H7 (cell line): ENCODE measurements around the gene CNIH3. TPM values are rescaled to one million over a fixed set of nuclear protein-coding genes. Genes with fewer than 3 reads are reported as not detected.

ENCODE experiments used
- DNase-seq: peaks from one replicate; pipeline ENCODE4 v3.0.0; 2012
- H3K27me3 ChIP-seq: 2 replicates; pipeline ENCODE4 v1.6.0; 2011; ENCODE audit warnings: mild to moderate bottlenecking, low read length; ENCODE audit not compliant: control insufficient read depth, insufficient read depth
- H3K36me3 ChIP-seq: replicated peaks from 2 replicates; pipeline ENCODE4 v1.5.1; 2011; ENCODE audit warnings: low read length; ENCODE audit not compliant: control insufficient read depth, insufficient read depth
- H3K4me3 ChIP-seq: 2 replicates; pipeline ENCODE4 v1.5.1; 2011; ENCODE audit warnings: low read depth, mild to moderate bottlenecking, control low read depth, low read length, moderate library complexity; ENCODE audit not compliant: insufficient read depth
- total RNA-seq: library from RNA; depleted of rRNA; stranded (reverse); fragments of >200 nt; shearing (Covaris generic); gene quantifications from 2 replicates; pipeline ENCODE4 v1.2.3, GENCODE V29; 2014

Gene CNIH3
- total RNA-seq, 1 experiment from 2014 or later: 4.9 TPM

- Histone ChIP-seq H3K36me3 (no peaks in the 10 kb centered on the region), H3K27me3 (peaks cover 11% of the 10 kb centered on the region), H3K4me3 (no peak overlapping the region)
- DNase-seq: no peak
These were observed 7.7 kb downstream of the CNIH3 start for GRCh38 chr1:224623743-224624333.

GRCh38 chr1:224624432-224624831 lies 8.3 kb downstream of the CNIH3 start:
- DNase-seq: no peak
- no peak overlapping the region for H3K4me3 ChIP-seq
- H3K27me3 ChIP-seq: peaks cover 6% of the 10 kb centered on the region
- no peaks in the 10 kb centered on the region for H3K36me3 ChIP-seq

- no peak for DNase-seq
- Histone ChIP-seq H3K4me3 (no peak overlapping the region), H3K36me3 (no peaks in the 10 kb centered on the region)
These were observed 9.9 kb downstream of the CNIH3 start for GRCh38 chr1:224626042-224626441.

GRCh38 chr1:224629965-224630364 lies 13.8 kb downstream of the CNIH3 start:
- H3K27me3 ChIP-seq: no peaks in the 10 kb centered on the region; the same call in 1 of the 2 replicates
- H3K4me3 ChIP-seq: no peak overlapping the region
- no peaks in the 10 kb centered on the region for H3K36me3 ChIP-seq
- DNase-seq: no peak

More at GRCh38 chr1:224626042-224626441, 9.9 kb downstream of the CNIH3 start:
- H3K27me3 ChIP-seq: no peaks in the 10 kb centered on the region

- DNase-seq: no peak
- H3K4me3 ChIP-seq: no peak overlapping the region
- no peaks in the 10 kb centered on the region; the same call in 1 of the 2 replicates for H3K27me3 ChIP-seq
- H3K36me3 ChIP-seq: no peaks in the 10 kb centered on the region
These were observed 15.5 kb downstream of the CNIH3 start for GRCh38 chr1:224631462-224632115.

DNA sequence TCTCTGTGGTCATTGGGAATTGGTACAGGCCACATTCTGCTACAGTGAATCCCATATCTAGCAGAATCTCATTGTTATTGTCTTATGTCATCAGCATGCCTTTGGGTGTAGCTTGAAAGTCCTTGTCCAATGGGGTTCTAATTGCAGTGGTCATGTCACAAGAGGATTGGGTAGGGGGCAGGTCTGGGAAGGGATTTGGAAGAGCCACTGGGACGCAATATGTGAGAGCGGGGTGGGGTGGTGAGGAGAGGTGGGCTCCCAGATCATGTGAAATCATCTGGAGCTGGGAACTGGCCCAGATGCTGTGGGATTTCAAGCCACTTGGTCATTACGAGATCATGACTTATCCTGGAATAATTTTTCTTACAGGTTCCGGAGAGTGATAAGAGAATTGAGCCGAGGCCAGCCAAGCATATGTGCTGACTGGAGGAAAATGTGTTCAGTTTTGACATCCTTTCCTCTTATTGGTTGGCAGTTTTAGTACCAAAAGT lies 16.3 kb downstream of the CNIH3 start:
- no peak for DNase-seq
- H3K4me3 ChIP-seq: no peak overlapping the region
- no peaks in the 10 kb centered on the region; the same call in 1 of the 2 replicates for H3K27me3 ChIP-seq
- H3K36me3 ChIP-seq: no peaks in the 10 kb centered on the region

GRCh38 chr1:224632921-224633321 lies 16.8 kb downstream of the CNIH3 start:
- H3K36me3 ChIP-seq: no peaks in the 10 kb centered on the region
- no peak overlapping the region for H3K4me3 ChIP-seq
- H3K27me3 ChIP-seq: no peaks in the 10 kb centered on the region; the same call in 1 of the 2 replicates
- peak; percentile 43 for DNase-seq

DNA sequence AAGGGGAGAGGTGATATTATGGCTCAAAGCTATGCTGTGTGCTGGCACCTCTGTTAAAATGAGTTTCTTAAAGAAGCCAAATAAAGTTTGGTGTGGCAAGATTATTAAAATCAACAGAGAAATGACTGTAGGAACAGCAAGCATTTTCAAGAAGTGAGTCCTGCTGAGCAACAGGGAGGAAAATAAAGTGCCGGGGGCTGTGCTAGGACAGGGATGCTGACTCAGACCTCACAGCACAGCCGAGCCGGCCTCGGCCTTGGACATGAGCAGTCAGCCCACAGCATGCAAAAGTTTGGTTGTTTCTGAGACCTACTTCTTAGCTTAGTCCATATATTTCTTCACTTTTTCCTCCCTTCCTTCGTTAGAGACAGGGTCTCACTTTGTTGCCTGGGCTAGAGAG lies 19.2 kb downstream of the CNIH3 start:
- no peak for DNase-seq
- Histone ChIP-seq H3K27me3 (no peaks in the 10 kb centered on the region; the same call in 1 of the 2 replicates), H3K4me3 (no peak overlapping the region), H3K36me3 (no peaks in the 10 kb centered on the region)

DNA sequence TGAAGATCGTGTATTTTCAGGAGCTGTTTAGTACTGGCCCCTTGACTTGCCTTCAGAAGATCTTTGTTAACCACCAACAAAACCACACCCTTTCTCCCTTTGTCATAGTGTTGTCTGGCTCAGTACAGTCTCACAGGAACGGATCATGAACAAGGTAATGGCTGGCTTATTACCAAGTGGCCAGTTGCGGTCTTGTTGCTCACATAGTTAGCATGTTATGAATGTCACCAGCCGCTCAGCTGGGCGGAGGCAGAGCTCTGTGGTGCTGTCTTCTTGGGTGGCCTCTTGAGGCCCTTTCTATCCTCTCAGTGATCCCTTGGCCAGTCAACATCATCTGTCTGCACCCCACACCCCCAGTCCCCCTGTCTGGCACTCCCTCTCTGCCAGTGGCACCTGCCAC lies 21.4 kb downstream of the CNIH3 start:
- Histone ChIP-seq H3K27me3 (no peaks in the 10 kb centered on the region), H3K36me3 (no peaks in the 10 kb centered on the region), H3K4me3 (no peak overlapping the region)
- DNase-seq: no peak

- H3K4me3 ChIP-seq: no peak overlapping the region
- H3K36me3 ChIP-seq: no peaks in the 10 kb centered on the region
- no peaks in the 10 kb centered on the region for H3K27me3 ChIP-seq
- DNase-seq: no peak
These were observed 21.8 kb downstream of the CNIH3 start for GRCh38 chr1:224637936-224638335.

GRCh38 chr1:224639426-224639975 lies 23.4 kb downstream of the CNIH3 start:
- Histone ChIP-seq H3K27me3 (no peaks in the 10 kb centered on the region), H3K36me3 (no peaks in the 10 kb centered on the region), H3K4me3 (no peak overlapping the region)
- DNase-seq: no peak

GRCh38 chr1:224640018-224640417 lies 23.9 kb downstream of the CNIH3 start:
- no peak overlapping the region for H3K4me3 ChIP-seq
- H3K36me3 ChIP-seq: no peaks in the 10 kb centered on the region
- no peaks in the 10 kb centered on the region for H3K27me3 ChIP-seq
- no peak for DNase-seq

DNA sequence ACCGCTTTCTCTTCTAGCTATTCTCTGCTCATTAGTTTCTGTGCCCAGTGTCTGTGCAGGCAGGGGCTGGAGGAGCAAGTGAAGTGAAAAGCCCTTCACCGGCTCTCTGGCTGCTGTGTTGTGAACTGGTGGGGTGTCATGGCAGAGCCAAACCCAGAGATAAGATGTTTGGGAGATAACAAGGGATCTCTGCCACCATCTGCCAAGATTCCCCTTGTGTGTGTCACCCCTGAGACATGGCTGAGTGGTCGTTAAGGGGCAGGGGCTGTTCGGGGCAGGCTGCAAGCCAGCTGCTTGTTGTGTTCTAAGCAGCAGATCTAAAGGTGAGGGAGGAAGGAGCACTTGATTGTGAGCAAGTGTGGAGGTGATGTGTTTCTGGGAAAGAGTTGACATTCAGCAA lies 24.5 kb downstream of the CNIH3 start:
- Histone ChIP-seq H3K27me3 (no peaks in the 10 kb centered on the region), H3K36me3 (no peaks in the 10 kb centered on the region), H3K4me3 (no peak overlapping the region)
- no peak for DNase-seq

DNA sequence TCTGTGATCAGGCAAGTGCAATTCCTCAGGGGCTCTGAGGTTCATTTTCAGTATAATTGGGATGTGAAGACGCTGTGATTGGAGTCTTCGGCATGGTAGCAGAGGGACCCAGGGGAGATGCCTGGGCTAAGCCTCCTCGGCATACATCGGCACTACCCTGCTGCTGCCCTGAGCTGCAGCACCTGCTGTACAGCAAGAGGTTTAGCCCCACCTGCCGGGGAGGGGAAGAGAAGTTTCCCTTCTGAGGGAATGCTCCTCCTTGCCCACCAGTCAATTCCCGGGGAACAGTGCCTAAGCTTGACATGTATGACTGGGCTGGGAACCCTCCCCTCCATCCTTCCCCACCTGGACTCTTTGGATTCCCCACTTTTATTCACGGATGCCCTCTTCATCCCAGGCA lies 24.9 kb downstream of the CNIH3 start:
- Histone ChIP-seq H3K27me3 (no peaks in the 10 kb centered on the region), H3K4me3 (no peak overlapping the region), H3K36me3 (no peaks in the 10 kb centered on the region)
- peak; percentile 76 for DNase-seq

- H3K36me3 ChIP-seq: no peaks in the 10 kb centered on the region
- H3K4me3 ChIP-seq: no peak overlapping the region
- no peak for DNase-seq
- H3K27me3 ChIP-seq: no peaks in the 10 kb centered on the region
These were observed 27.5 kb downstream of the CNIH3 start for GRCh38 chr1:224643653-224644052.
